HL-60/S4 (cell line): ENCODE results near the gene KIAA1586.
"Not testable (repeated sequence)": the region's sequence is repeated elsewhere in the genome, so short reads cannot be mapped to it uniquely, and the experiment has no call there.

Experiments
- in situ Hi-C: fragments of 300-500 bp; cut with MboI; formaldehyde crosslinking; loops from 2 replicates; pipeline ENCODE4 v1.14.3; 2022; ENCODE audit warnings: low sequenced_read_pairs

Gene KIAA1586

DNA sequence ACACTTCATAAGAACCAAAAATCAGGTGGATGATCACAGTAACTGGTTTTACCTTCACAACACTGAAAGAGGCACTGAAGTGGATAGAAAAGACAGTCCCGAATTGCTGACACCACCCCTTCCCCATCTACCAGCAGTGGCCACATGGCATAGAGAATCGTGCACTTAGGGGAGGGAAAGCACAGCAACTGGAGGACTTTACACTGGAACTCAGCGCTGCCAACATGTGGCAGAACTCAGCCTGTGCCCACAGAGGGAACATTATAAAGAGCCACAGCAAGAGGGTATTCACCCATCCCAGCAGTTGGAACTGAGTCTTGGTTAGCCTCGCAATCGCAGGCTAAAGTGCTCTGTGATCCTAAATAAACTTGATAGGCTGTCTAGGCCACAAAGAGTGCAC is 6.5 kb upstream of the KIAA1586 start:
- in situ Hi-C loops: no loop called here

DNA sequence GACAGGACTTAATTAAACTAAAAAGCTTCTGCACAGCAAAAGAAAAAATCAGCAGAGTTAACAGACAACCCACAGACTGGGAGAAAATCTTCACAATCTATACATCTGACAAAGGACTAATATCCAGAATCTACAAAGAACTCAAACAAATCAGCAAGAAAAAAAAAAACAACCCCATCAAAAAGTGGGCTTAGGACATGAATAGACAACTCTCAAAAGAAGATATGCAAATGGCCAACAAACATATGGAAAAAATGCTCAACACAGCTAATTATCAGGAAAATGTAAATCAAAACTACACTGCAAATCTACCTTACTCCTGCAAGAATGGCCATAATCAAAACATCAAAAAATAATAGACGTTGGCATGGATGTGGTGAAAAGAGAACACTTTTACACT is 2.4 kb upstream of the KIAA1586 start:
- in situ Hi-C loops: not testable (repeated sequence)

DNA sequence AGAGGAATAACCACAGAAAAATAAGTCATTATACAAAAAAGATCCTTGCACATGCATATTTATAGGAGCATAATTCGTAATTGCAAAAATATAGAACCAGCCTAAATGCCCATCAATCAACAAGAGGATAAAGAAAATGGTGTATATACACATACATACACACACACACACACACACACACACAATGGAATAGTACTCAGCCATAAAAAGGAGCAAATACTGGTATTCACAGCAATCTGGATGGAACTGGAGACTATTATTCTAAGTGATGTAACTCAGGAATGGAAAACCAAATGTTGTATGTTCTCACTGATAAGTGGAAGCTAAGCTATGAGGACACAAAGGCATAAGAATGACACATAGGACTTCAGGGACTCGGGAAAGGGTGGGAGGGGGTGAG is 1.9 kb upstream of the KIAA1586 start:
- in situ Hi-C loops: no loop called here

DNA sequence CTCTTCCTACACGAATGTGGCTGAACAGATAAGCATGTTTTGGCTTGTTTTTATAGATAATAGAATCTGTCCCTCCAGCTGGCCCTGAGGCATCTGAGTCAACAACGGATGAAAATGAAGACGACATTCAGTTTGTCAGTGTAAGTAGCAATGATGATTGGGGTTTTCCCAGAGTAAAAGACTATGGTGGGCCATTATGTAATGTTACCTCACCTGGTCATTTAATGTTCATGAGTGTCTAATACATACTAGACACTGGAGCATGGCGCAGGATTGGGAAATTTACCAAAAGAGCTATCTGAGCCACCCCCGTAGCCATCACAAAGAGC is 728 bp downstream of the KIAA1586 start:
- in situ Hi-C loops: not testable (repeated sequence)

DNA sequence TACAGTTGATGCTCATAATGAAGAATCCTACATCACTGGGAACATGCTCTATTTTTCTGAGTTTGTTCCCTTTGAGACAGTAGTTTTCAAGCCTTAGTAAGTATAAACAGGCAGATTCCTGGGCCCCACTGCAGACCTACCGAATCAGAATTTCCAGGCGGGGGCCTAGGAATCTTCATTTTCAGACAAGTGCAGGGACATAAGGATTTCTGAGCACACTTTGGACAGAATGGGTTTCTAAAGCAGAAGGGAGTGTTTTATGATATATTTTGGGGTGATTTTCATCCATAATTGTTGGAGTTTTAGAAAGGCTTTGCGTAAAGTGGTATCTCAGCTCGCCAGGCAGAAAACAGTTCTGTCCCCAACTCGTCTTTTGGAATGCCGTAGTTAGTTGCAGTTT is 1.4 kb downstream of the KIAA1586 start:
- in situ Hi-C loops: not testable (repeated sequence)

DNA sequence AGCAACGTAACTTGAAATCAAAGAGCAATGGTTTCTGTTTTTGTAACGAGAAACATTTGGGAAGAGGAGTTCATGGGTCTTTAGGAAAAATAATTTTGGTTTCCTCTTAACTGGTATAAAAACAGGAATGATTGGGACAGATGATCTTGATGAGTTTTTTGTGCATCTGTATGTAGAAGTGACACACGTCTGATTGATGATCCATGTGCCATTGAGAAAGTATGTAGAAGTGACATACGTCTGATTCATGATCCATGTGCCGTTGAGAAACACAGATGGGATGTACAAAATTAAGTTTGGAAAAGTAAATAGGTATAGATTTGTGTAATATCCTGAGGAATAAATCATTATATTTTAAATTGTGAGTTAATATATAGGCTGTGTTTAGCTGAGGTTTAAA is 2.1 kb downstream of the KIAA1586 start:
- in situ Hi-C loops: no loop called here

DNA sequence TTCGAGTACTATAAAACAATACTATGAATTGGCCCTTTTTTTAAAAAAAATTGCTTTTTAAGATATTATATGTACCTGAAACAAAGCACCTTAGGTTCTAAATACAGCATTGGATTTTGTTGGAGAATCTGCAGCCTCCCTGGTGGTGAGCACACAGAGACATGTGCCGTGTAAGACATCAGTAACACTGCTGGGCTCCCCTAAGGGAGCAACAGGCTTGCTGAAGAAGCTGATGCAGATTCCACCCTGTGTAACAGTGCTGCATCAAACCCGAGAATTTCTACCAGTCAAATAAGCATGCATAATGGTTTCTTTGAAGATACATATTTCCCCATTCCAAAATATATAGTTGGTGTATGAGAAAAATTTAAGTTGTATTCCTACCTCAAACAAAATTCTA is 17.4 kb downstream of the KIAA1586 start:
- in situ Hi-C loops: no loop called here

DNA sequence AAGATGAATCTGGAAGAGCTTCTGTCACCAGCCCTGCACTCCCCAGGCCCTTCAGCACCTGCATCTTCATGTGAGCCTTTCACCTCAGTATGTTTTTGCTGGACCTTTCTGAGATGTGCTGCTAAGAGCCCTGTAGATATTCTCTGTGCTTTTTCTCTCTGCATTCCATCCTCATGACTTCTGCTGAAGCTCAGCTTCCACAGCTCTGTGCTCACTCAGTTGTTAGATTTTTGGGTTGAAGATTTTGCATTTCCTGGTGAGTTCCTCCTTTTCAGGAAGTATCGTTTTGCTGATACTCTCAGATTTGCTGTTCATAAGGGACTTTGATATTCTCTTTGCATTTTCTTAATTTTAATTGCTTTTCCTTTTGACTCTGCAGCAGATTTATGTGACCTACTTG is 18.3 kb downstream of the KIAA1586 start:
- in situ Hi-C loops: no loop called here

DNA sequence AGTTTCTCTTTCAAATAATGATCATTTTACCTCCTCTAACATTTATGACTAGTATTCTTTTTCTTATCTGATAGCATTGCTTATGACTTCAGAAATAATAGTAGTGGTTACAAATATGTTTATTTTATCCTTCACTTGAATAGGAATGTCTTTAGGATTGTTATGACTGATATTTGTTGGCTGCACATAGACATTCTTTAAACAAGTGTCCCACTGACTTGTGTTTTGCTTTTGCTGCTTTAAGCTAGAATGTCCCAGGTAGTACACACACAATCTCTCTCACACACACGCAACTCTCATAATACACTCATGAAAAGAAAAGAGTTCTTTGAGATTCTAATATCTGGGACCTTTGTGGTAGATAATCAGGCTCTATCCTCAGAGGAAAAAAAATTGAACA is 21.6 kb downstream of the KIAA1586 start:
- in situ Hi-C loops: no loop called here

DNA sequence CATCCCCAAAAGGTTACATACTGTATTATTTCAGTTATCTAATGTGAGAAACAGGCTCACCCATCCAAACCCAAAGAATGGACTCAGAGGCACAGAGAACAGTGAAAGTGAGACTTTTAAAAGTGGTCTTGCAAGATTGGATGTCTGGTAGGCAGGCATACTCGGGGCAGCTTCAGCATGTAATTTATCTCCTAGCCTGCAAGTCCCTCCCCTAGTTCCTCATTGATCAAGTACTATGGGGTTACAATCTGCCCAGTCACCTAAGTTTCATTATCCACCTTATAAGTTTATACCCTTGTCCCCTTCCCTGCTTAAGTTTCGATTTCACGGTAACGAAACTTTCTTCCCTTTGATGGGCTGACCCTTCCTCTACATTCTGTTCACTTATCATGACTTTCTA is 22.7 kb downstream of the KIAA1586 start:
- in situ Hi-C loops: no loop called here

DNA sequence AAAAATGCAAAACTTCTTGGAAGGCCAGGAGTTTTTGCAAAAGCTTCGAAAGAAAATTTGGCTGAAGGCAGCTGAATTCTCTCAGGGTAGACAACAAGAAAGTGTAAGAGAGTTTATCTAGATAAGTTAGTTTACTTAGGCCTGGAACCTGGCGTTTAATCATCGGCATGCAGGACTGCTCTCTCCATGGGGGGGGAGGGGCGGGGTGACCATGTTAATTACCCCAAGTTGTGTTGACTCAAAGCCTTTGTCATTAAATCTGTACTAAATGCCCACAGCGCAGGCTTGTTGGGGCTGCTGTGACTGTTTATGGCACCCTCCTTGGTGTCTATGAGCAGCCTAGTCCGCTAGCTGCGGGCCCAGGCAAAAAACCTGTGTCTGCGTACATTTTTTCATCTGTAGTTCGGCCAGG is 23.4 kb downstream of the KIAA1586 start:
- in situ Hi-C loops: no loop called here

DNA sequence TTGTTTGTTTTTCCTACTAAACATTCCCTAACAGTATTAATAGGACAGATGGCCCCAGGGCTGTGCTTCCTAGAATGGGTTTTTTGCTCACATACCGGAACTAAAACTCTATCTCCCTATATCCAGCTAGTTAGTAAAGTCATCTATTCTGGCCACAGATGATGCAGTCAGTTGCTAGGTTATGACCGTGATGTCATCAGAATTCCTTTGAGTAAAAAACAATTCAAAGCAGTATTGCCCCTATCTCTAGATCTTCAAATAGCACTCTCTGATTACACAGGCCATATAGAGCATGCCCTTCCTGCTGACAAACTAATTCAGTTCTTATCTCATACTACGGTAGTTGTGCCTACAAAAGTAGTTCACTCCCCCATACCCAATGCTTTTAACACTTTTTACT is 25.6 kb downstream of the KIAA1586 start:
- in situ Hi-C loops: no loop called here

DNA sequence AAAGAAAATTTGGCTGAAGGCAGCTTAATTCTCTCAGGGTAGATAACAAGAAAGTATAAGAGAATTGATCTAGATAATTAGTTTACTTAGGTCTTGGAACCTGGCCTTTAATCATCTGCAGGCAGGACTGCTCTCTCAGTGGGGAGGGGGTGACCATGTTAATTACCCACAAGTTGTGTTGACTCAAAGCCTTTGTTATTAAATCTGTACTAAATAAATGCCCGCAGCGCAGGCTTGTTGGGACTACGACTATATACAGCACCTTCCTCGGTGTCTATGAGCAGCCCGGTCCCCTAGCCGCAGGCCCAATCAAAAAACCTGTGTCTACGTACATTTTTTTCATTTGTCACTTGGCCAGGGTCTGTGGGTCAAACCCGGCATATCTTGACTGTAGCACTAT is 27.9 kb downstream of the KIAA1586 start:
- in situ Hi-C loops: no loop called here

DNA sequence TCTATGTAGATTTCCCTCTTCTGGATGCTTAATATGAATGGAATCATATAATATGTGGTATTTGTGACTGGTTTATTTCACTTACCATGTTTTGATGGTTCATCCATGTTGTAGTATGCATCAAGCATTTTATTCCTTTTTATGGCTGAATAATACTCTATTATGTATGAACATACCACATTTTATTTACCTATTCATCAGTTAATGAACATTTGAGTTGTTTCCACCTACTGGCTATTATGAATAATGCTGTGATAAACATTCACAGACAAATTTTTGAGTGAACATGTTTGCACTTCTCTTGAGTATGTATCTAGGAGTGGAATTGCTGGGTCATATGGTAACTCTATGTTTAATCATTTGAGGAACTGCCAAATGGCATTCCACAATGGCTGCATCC is 28.6 kb downstream of the KIAA1586 start:
- in situ Hi-C loops: no loop called here

DNA sequence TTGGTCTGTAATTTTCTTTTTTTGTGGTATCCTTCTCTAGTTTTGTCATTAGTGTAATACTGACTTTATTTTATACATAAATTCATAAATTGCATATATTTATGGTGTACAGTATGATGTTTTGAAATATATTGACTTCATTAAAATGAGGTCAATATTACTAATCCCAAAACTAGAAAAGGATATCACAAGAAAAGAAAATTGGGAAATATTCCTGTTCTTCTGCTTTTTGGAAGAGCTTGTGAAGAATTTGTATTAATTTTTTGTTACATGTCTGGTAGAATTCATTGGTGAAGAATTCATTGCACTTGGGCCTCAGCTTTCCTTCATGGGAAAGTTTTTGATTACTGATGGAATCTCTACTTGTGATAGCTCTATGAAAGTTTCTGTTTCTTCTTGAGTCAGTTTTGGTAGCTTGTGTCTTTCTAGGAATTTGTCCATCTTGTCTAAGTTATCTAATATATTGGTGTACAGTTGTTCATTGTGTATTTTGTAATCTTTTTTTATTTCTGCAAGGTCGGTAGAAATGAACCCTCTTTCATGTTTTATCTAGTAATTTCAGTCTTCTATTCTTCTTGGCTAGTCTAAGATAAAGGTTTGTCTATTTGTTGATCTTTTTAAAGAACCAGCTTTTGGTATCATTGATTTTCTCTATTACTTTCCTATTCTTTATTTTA is 32.2 kb downstream of the KIAA1586 start:
- in situ Hi-C loops: no loop called here

DNA sequence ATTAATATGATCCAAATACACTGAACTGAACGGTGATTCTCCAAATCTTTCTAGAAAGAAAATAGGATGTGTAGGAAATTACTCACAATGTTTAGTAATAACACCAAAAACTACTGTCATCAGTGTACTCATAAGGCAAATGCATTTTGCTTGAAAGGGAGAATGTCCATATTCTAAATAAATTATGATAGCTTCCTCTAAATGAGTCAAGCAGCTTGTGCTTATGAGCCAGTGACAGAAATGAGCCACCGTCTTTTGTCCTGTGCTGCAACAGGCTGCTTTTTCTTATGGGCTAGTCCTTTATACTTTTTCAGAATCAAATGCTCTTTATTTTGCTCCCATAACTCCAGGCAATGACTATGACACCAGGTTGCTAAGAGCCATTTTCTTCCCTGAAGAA is 39.0 kb downstream of the KIAA1586 start:
- in situ Hi-C loops: no loop called here

DNA sequence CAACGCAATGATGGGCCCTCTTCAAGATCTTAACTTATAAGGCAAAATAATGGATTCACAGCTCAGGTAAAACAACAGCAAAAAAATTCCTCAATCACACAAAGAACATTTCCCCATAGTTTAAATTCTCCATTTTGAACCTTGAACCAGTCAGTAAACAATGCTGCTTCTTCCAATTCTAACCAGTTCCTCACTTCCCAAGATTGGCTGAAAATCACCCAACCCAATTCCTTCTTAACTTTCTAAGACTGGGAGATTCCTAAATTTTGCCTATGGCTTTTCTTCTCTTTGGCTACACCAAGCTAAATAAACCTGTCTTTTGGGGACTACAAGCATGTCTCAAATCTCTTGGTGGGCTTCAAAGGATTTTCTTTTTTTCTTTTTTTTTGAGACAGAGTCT is 40.4 kb downstream of the KIAA1586 start:
- in situ Hi-C loops: no loop called here

DNA sequence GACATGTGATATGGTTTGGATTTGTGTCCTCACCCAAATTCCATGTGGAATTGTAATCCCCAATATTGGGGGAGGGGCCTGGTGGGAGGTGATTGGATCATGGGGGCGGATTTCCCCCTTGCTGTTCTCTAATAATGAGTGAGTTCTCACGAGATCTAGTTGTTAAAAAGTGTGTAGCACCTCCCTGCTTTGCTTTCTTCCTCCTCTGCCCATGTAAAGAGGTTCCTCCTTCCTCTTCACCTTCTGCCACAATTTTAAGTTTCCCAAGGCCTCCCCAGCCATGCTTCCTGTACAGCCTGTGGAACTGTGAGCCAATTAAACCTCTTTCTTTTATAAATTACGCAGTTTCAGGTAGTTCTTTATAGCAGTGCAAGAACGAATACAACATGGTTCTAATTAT is 41.4 kb downstream of the KIAA1586 start:
- in situ Hi-C loops: no loop called here

DNA sequence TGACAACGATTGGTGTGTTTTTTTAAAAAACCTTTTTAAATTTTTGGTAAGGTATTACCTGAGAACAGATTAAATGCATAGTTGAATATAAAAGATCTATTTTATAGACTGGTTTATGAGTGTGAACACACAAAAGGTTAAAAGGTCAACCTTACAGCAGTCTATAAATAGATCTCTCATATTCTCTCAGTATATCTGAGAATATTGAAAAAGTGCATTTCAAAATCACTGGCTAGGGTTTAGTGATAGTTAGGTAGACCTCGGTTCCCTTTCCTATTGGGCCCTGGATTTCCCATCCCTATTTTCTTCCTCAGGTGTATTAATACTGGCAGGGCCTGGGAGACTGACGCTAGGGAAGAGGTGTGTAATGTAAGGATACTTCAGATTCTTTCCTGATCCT is 42.8 kb downstream of the KIAA1586 start:
- in situ Hi-C loops: no loop called here

DNA sequence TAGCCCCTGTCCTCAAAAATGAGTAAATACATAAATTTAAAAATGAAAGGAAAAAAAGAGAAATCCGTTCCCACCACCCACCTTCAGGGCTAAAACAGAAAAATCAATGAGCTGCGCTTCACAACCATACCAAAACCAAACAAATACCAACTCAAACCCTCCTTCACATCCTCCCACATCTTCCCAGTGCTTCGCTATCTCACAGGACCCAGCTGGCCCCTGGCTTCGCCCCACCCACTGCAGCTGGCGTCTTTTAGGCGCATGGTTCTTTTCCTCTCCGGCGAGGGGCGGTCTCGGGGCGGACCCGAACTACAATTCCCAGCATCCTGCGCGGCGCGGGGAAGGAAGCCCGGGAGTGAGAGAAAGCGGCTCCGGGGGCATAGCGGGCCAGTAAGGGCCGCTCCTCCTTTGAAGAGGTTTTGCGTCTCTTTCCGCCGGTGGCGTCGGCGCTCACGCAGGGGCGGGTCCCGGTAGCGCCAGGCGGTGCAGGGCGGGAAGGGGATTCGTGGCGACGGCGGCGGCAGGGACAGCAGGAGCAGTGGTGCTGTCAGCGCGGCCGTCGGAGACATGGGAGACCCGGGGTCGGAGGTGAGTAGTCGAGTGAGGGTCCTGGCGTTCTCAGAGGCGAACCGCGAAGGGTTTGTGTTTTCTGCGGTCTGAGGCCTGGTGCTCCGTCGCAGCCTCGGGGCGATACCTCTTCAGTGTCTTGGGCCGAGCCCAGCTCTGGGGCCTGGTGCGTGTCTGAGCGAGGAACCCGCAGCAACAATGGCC is 43.4 kb downstream of the KIAA1586 start, which contains the start of gene ZNF451:
TSS of gene ZNF451 (plus strand) at position 502 of the 771 bp plus-strand sequence. CDS start at position 568, 66 bp downstream.
- in situ Hi-C loops: no loop called here

DNA sequence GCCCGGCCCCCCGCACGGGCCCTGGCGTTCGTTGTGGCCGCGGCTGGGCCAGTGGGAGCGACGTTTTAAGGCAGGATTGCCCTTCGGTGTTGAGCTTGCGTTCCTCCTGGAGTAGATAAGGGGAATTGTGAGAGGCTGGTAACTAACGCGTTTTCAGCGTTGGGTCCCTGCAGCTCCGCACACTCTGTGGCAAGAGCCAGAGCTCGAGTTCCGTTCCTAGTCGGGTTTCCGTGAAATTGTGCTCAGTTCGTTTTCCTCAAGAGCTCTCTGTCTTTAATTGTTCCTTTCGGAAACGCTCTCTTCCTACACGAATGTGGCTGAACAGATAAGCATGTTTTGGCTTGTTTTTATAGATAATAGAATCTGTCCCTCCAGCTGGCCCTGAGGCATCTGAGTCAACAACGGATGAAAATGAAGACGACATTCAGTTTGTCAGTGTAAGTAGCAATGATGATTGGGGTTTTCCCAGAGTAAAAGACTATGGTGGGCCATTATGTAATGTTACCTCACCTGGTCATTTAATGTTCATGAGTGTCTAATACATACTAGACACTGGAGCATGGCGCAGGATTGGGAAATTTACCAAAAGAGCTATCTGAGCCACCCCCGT is 44.1 kb downstream of the KIAA1586 start:
- in situ Hi-C loops: not testable (repeated sequence)

DNA sequence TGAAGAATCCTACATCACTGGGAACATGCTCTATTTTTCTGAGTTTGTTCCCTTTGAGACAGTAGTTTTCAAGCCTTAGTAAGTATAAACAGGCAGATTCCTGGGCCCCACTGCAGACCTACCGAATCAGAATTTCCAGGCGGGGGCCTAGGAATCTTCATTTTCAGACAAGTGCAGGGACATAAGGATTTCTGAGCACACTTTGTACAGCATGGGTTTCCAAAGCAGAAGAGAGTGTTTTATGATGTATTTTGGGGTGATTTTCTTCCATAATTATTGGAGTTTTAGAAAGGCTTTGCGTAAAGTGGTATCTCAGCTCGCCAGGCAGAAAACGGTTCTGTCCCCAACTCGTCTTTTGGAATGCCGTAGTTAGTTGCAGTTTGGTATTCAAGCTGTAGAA is 44.9 kb downstream of the KIAA1586 start:
- in situ Hi-C loops: not testable (repeated sequence)
